Endothelial cell of umbilical vein (primary cell): Measurements from ENCODE around the gene ARHGEF28.

ENCODE experiments used
- CTCF ChIP-seq, 2 donors: IDR thresholded peaks; 1 replicate in 1 of 2; 2 replicates in 1 of 2; pipeline ENCODE4 v1.5.1; 2011; ENCODE audit warnings: low read length in 2 of 2, mild to moderate bottlenecking in 2 of 2, moderate library complexity in 2 of 2, control low read depth in 1 of 2, inconsistent platforms in 1 of 2, low read depth in 1 of 2; ENCODE audit not compliant: insufficient read depth in 1 of 2; ENCODE audit errors: extremely low read depth in 1 of 2
- EZH2 ChIP-seq: IDR thresholded peaks from 2 replicates; pipeline ENCODE4 v1.6.1; 2012; ENCODE audit warnings: borderline replicate concordance, low read depth, mild to moderate bottlenecking, moderate library complexity, low read length, inconsistent platforms; ENCODE audit not compliant: severe bottlenecking
- FOS ChIP-seq: IDR thresholded peaks from 2 replicates; pipeline ENCODE4 v1.6.1; 2011; ENCODE audit warnings: mild to moderate bottlenecking, low read length, moderate library complexity, borderline replicate concordance; ENCODE audit not compliant: insufficient read depth
- JUN ChIP-seq: IDR thresholded peaks from 2 replicates; pipeline ENCODE4 v1.6.1; 2011; ENCODE audit warnings: borderline replicate concordance, low read depth; ENCODE audit not compliant: insufficient read length, insufficient read depth
- MAX ChIP-seq: IDR thresholded peaks from 2 replicates; pipeline ENCODE4 v1.6.1; 2011; ENCODE audit not compliant: insufficient read depth, insufficient read length
- POLR2A ChIP-seq: IDR thresholded peaks from 2 replicates; pipeline ENCODE4 v1.6.1; 2012; ENCODE audit warnings: low read depth, mild to moderate bottlenecking, control low read depth, low read length
- POLR2AphosphoS5 ChIP-seq: IDR thresholded peaks from 2 replicates; pipeline ENCODE4 v1.6.1; 2012; ENCODE audit warnings: low read depth, mild to moderate bottlenecking, control low read depth, low read length, moderate library complexity; ENCODE audit not compliant: insufficient read depth

GRCh38 chr5:73644385-73644963 lies 18.5 kb downstream of the ARHGEF28 start:
- TF ChIP-seq CTCF (IDR thresholded peaks at IDR 0.05; ENCODE audit: extremely low read depth in 1 of 2, insufficient read depth in 1 of 2, low read depth in 1 of 2, low read length in 2 of 2) (no peak), EZH2 (no peak), MAX (no peak), JUN (no peak), FOS (no peak), POLR2AphosphoS5 (no peak), POLR2A (no peak)
